KG1 (cell line): Measurements from ENCODE around the gene CACNA2D4.
"Not testable (repeated sequence)": the region's sequence is repeated elsewhere in the genome, so short reads cannot be mapped to it uniquely, and the experiment has no call there.

Experiments used
- DNase-seq: peaks from one replicate; lab custom pipeline; 2025; lab: John Stamatoyannopoulos, UW

The CACNA2D4 gene, protein sequence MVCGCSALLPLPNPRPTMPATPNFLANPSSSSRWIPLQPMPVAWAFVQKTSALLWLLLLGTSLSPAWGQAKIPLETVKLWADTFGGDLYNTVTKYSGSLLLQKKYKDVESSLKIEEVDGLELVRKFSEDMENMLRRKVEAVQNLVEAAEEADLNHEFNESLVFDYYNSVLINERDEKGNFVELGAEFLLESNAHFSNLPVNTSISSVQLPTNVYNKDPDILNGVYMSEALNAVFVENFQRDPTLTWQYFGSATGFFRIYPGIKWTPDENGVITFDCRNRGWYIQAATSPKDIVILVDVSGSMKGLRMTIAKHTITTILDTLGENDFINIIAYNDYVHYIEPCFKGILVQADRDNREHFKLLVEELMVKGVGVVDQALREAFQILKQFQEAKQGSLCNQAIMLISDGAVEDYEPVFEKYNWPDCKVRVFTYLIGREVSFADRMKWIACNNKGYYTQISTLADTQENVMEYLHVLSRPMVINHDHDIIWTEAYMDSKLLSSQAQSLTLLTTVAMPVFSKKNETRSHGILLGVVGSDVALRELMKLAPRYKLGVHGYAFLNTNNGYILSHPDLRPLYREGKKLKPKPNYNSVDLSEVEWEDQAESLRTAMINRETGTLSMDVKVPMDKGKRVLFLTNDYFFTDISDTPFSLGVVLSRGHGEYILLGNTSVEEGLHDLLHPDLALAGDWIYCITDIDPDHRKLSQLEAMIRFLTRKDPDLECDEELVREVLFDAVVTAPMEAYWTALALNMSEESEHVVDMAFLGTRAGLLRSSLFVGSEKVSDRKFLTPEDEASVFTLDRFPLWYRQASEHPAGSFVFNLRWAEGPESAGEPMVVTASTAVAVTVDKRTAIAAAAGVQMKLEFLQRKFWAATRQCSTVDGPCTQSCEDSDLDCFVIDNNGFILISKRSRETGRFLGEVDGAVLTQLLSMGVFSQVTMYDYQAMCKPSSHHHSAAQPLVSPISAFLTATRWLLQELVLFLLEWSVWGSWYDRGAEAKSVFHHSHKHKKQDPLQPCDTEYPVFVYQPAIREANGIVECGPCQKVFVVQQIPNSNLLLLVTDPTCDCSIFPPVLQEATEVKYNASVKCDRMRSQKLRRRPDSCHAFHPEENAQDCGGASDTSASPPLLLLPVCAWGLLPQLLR

DNA sequence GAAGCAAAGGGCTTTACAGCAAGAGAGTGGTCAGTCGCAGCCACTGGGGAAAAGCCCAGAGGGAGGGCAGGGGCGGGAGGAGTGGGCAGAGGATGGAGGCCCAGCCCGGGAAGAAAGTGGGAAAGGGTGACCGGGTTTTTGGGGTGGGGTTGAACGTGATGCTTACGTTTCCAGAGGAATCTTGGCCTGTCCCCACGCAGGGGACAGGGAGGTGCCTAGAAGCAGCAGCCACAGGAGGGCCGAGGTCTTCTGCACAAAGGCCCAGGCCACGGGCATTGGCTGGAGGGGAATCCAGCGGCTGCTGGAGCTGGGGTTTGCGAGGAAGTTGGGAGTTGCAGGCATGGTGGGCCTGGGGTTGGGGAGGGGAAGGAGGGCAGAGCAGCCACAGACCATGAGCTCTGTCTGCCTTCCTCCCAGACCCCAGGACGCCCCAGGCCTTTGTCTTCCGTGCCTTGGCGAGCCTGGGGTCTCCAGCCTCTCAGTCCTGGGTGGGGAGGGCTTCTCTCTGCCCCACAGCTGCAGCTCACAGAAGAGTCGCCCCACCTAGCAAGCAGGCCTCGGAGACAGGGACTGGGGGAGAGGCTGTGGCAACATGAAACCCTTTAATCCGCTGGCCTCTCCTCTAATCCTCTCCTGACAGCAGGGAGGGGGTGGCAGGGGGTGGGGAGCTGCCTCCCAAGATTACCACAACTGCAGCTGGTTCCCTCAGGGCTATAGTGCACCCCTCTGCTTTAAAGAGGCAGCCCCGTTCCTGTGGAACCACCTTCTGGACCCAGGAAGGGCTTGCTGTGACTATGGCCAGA, at the start of gene CACNA2D4:
Gene CACNA2D4 (minus strand): TSS at position 572 of the 803 bp plus-strand sequence. CDS start 179 bp downstream, at position 393.
- no peak for DNase-seq

DNA sequence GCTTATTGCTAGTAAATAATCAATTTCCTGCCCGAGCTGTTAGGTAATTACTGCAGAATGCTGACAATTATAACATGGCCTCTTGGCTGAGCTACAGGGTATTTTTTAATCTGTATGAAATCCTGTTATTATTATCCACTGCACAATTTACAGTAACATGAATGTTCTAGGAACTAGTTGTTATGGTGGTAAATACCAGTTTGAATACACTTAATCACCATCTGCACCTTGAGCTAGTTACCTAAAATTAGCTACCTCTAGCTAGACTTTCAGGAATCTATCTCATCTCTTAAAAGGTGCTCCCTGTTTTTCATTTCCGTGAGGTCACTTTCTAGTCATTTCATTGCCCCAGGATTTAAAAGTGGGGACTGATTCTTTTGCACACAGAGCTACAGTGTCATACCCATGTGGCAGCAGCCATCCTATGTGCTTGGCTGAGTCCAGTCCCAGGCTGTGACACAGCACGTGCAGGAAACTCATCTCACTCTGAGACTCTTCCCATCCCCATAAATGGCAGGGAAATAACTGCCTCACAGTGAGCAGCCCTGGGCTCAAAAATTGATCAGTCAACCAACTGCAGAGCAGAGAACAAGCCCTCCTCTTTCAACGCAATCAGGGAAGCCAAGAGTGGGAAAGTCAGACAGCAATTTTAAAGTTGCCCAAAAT, 48.2 kb upstream of the CACNA2D4 start:
- DNase-seq = no peak

DNA sequence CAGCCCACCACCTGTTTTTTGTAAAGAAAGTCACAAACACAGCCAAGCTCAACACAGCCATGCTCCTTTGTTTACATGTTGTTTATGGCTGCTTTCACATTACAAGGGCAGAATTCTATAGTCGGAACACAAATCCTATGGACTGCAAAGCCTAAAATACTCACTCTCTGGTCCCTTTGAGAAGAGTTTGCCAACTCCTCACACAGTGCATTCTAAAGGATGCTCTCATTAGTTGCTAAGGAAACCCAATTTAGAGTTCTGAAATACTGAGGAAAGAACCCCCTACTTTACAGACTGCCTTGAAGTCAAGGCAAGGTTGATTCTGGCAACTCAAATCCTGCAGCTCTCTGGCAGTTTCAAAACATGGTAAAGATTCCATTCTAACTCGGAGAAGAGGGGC, 47.5 kb upstream of the CACNA2D4 start:
- DNase-seq = no peak

DNA sequence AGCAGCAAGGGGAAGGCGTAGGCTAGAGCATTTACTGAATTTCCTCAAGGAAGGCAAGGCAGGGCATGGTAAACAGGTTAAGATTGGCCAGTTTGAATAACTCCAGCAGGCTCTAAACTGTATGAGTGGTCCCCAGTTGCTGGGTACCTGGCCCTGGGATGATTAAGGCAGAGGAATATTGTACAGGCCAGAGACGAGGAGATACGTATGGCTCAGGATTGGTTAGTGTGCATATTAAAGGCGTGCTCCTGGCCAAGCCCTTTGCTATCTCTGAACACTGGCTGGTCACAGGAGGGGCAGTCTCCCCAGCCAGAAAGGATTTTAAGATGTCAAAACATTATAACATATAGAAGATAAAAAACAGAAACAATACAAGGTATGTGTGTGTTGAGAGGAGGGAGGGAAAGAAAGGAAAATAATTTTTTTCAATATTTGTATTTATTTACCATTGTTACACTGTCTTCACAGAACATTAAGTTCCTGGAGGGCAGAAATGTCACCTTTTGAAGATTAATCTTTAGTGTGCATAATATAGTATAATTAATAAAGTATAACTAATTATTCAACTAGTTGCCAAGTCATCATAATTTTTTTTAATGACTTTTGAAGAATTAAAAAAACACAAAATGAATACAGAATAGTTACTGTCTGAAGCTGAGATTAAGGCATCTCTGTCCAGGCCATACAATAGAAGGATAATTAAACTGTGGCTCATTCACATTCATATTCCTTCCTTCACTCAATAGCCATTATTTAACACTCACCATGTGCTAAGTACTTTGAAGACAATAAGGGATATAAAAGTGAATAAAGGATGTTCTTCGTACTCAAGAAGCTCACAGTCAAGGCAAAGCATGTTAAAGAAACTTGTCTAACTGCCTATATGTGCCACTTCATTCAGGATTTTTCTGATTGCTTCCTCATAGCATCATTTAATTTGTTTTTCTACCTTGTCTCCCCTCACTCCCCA, 43.9 kb upstream of the CACNA2D4 start:
- DNase-seq = no peak

DNA sequence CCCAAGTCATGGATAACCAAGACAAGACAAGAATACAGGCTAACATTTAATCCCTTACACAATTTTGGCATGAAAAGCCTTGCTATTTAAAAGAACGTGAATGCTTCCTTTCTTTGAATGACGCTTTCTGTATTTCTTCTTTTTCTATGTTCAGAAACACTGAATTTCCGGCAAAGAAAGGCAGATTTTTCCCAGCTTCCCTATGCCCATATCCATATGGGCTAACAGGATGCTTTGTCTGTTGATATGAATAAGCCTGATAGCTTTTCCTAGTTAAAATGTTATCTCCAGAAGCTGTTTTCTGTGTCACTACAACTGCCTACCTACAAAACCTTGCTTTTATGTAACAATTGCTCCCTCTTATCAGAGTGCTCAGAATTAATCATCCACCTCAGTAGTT, 38.3 kb upstream of the CACNA2D4 start:
- DNase-seq = no peak

DNA sequence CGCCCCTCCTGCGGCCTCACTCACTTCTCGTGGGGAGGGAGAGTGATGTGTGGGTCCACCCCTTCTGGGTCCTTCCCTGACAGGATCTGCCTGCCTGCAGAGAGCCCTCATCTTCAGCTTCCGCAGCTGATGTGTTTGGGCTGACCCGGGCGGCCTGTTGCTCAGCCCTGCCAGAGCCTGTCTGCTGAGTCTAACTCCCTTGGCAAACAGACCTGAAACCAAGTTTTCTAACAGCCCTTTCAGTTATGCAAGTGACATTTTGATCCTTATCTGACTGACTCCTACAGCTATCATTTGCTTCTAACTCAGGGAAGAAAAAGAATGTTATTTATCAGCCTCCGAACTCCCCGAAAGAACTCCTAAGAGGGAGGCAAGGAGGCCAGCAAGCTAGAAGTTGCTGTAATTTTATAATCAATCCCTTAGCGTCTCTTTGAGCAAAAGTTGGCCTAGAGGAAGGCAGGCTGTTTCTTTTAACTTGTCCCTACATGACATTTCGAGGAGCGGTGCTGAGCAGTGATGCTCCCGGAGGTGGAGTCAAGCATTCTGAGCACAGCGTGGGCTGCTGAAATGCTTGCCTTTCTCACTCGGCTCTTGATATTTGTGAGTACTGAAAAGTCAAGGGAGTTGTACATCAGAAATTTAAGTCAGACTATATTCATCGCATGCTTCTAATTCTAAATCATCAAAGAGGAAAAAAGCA, 31.5 kb upstream of the CACNA2D4 start:
- DNase-seq = no peak

DNA sequence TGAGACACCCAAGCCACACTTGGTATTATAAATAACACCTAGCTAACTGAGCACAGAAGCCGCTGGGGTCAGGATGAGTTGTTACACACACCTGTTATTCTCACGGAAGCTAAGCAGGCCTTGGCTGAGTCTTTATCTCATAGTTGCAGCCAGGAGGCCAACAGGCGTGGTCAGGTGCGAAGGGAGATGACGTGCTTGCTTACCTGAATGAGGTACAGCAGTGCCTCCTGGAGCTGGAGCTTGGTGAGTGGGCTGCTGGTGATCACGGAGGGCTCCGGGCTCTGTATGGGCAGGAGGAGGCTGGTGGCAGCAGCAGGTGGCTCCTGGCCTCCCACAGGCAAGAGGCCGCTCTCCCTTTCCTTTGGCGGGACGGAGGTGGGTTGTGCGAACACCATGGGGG, 30.4 kb upstream of the CACNA2D4 start:
- DNase-seq = no peak

DNA sequence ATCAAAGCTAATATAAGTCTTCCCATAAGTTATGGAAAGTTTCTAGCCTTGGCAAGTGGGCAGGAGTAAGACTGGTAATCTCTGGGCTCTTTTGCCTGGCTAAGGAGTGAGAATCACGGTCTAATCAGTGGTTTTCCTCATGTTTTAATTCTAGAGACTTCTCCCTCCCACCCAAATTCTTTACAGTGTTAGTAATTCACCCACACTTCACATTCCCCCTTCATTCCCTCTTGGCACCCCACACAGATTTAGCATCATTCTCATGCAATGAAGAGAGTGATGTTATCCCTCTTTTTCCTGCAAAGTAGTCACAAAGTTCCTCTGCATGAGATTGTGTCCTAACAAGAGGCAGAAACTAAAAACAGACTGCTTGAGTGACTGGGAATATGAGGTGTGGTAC, 28.6 kb upstream of the CACNA2D4 start:
- no peak for DNase-seq

DNA sequence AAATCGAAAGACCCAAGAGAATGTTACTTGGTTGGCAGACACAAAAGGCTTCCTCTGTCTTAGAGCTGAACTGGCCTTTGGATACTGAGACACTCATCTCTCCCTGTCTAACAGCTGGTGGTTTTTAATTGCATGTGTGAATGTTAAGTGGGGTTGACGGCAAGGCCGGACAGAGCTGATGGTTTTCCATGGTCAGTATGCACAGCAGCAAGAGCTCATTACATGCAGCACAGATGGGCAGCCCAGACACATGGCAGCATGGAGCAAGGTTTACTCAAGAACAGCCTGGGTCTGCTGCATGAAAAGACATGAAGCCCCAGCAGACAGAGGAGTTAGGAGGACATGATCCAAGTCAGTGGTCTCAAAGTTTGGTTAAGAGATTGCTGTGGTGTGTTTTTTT, 27.8 kb upstream of the CACNA2D4 start:
- DNase-seq = no peak

DNA sequence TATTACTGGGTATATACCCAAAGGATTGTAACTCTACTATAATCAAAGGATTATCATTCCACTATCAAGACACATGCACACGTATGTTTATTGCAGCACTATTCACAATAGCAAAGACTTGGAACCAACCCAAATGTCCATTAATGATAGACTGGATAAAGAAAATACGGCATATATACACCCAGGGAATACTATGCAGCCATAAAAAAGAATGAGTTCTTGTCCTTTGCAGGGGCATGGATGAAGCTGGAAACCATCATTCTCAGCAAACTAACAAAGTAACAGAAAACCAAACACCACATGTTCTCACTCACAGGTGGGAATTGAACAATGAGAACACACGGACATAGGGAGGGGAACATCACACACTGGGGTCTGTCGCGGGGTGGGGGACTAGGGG, 27.1 kb upstream of the CACNA2D4 start:
- not testable (repeated sequence) for DNase-seq

DNA sequence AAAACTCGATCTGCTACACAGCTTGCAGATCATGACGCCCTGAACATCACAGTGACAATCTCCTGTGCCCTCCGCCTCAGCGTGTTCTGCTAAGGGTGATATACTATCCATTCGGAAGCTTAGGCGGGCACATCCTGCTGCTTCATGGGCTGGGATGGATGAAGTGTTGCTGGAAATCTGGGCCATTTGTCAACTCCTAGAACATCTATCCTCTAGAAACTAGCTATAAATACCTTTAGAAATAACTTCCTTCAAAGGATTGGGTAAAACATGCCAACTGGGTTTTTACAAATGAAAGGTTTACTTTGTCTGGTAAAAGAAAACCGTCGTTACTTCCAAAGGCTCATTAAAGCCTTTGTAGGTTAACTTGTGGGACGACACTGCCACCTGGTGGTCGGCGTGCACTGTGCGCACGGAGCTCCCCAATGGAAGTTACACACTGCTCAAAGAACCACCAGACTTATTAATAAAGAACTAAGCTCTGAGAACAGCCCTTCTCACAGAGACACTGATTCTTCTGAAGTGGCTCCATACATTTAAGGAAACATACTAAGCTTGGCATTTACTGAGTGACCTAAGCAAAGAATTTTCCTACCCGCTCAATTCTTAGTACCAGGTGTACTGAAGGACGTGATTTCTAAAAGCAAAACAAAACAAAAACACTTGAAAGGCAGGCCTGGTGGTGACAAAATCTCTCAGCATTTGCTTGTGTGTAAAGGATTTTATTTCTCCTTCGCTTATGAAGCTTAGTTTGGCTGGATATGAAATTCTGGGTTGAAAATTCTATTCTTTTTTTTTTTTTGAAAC, 21.6 kb upstream of the CACNA2D4 start:
- no peak for DNase-seq

DNA sequence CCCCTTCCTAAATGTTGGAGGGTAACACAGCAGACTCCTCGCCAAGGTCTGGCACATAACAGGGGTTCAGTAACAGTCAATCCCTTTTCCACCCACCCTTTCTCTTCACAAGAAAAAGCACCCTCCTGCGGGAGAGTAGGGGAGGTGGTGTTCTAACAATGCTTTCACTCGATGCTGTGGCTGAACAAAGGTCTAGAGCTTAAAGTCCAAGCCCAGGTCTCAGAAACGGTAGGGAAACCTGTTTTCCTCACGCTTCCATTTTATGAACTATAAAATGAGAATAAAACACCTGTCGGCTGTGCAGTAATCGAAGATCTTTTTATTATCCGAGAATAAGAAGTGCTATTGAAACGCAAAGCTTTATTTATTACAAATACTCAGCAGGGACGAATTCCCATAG, 20.9 kb upstream of the CACNA2D4 start:
- no peak for DNase-seq

DNA sequence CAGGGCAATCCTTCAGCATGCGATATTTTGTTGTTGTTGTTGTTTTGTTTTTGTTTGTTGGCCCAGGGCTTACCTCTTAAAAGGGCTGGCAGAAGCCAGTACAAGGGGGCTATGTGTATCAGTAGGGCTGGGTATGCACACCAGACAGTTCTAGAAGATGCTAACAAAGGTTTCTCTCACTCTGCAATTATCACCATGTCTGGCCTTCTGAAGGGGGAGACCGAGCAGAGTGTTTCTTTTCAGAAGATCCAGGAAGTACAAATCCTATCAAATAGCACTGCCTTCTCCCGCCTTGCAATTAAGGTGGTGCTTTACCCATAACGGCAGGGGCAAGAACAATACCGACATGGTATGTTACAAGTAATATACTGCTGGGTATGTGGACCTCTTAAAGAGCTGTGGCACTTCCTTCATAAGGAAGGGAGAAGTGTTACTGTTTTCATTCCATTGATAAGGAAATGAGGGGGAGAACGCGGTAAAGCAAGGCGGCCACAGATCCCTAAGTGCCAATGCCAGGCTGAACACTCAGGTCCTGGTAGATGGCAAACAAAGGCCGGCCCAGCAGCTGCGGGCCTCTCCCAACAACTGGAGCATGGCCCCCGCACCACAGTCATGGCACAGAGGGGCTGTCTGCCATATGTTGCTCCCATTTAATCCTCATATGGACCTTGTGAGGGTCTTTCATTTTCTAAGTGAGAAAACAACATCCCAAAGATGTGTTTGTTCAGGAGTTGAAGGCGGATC, 19.2 kb upstream of the CACNA2D4 start:
- no peak for DNase-seq

DNA sequence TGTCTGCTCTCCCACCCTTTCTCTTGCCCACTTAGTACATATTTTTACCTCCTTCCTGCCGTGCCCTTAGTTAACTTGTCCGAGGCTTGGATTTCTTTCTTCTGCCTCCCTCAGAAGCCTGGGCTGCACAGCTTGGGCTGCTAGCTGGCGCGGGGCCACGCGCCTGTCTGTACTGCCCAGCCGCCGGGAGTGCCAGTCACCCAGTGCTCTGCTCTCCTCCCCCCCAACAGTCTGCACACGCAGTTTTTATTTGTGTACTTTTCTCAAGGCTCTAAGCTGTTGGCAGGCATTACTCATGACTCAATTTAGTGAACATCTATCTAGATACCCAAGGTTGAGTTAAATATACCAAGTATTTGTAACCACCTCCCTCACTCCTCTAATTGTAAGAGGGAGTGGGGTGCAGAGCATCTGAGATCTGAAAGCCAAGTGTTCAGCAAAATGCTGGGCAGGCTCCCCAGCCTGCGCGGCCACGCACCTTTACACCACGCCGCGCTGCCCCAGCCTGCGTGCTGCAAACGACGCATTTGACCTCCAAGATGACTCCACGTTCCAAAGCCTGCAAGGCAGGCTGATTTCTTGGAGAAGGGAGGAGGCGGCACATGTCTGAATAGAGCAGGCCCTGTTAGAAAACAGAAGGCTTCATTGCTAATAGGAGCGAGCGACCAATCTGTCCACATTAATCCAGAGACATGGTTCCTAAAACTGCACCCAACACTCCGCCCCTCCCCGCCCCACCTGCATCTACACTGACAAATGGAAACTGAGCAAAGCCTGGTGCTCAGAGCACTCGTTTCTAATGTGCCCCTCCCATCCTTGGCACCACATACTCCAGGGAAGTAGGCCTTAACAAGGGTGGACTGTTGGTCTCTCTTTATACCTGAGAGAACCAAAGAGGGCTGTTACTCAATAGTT, 18.2 kb upstream of the CACNA2D4 start:
- DNase-seq = no peak

DNA sequence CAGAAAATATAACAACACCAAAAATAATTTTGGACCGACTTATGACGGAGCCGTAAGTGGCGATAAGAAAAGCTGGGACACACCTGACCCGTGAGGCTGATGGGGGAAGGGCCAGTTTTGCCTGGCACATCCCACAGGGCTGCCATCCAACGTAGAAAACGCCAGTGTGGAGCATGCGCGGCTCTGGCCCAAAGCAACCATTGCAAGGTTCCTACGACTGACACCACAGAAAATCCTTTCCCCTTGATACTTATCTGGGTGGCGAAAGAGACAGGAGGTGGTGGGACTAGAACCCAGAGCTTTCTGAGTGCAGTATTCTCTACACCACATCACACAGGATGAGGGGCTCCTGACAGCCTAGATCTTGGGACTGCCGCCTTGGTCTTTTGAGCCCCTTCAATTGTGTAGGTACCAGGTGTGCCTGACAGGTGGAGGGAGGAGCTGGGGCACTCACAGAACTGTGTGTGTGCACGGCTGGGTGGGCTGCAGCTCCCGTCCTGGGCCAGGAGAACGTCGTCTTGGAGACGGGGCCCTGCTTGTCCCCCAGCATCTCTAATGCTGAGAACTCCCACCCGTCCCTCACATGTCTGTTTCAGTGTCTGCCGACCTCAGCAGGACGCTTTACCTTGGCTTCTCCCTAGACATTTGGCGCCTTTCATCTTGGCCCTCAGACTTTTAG, 17.4 kb upstream of the CACNA2D4 start:
- DNase-seq = no peak

DNA sequence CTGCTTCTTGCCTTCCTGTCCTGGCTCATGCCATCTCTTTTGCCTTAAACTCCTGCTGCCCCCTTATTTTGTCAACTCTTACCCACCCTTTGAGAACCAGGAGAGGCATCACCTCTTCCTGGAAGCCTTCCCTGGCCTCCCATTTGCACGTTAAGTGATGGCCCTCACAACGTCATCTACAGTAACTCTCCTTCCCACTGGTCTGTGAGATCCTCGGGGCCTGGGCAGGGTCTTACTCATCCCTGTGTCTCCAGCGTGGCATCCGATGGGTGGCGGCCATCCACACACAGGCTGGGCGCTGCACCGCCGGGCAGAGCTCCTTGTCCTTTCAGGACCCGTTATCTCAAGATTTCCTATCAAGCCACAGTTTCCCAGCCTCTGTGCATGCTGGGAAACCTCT, 16.8 kb upstream of the CACNA2D4 start:
- DNase-seq = no peak
